Lung (tissue), 16 donors: ENCODE data around the gene LECT2. TPM values are rescaled to one million over a fixed set of nuclear protein-coding genes. Genes with fewer than 3 reads are reported as not detected.
A peak's percentile ranks its signal among the peaks of the same experiment; 100 is the strongest.

Experiments used
- ATAC-seq: fragments of 200-7000 bp; cut with Tn5 transposase; one replicate; pipeline ENCODE4 v1.9.1; 2020; ENCODE audit warnings: moderate number of reproducible peaks; ENCODE audit not compliant: insufficient read depth, low FRiP score
- DNase-seq, 3 donors: peaks; one replicate each; pipeline ENCODE4 v3.0.0-alpha.2; 2013 to 2017
- H3K27ac ChIP-seq, 2 donors: one replicate each; pipeline ENCODE4 v1.5.1; 2013; ENCODE audit warnings: mild to moderate bottlenecking in 2 of 2, moderate library complexity in 2 of 2, control low read depth in 1 of 2, inconsistent platforms in 1 of 2, low read depth in 1 of 2, low read length in 1 of 2
- H3K27me3 ChIP-seq, 3 donors: one replicate each; pipeline ENCODE4 v1.5.1; 2013; ENCODE audit warnings: low read length in 2 of 3; ENCODE audit not compliant: control insufficient read depth in 3 of 3, insufficient read depth in 3 of 3
- H3K36me3 ChIP-seq, 4 donors: one replicate each; pipeline ENCODE4 v1.5.1; 2013; ENCODE audit warnings: low read length in 4 of 4, mild to moderate bottlenecking in 1 of 4, moderate library complexity in 1 of 4; ENCODE audit not compliant: control insufficient read depth in 4 of 4, insufficient read depth in 4 of 4
- H3K4me1 ChIP-seq, 5 donors: one replicate each; pipeline ENCODE4 v1.5.1; 2013; ENCODE audit warnings: low read length in 5 of 5, mild to moderate bottlenecking in 2 of 5, moderate library complexity in 1 of 5; ENCODE audit not compliant: control insufficient read depth in 5 of 5, insufficient read depth in 5 of 5
- H3K4me3 ChIP-seq: one replicate; pipeline ENCODE4 v1.5.1; 2013; ENCODE audit warnings: mild to moderate bottlenecking, control low read depth, moderate library complexity
- H3K9ac ChIP-seq, 2 donors: one replicate each; pipeline ENCODE4 v1.5.1; 2013; ENCODE audit warnings: low read length in 2 of 2, control low read depth in 1 of 2; ENCODE audit not compliant: insufficient read depth in 1 of 2
- H3K9me3 ChIP-seq, 4 donors: one replicate each; pipeline ENCODE4 v1.5.1; 2013; ENCODE audit warnings: low read length in 3 of 4, mild to moderate bottlenecking in 1 of 4, moderate library complexity in 1 of 4; ENCODE audit not compliant: control insufficient read depth in 4 of 4, insufficient read depth in 3 of 4
- CTCF ChIP-seq: IDR thresholded peaks from 2 replicates; pipeline ENCODE4 v1.5.1; 2012; ENCODE audit warnings: mild to moderate bottlenecking; ENCODE audit errors: control extremely low read depth, extremely low read depth
- WGBS, 2 donors: extraction: QIAGEN DNeasy Blood & Tissue Kit; methylation state at CpG; one replicate each; pipeline ENCODE4 v1.1.7; 2013; 5-methylcytosine and 5-hydroxymethylcytosine counted together
- long read RNA-seq, 5 donors: transcript quantifications; one replicate each; lab custom pipeline, GENCODE V29; 2026
- polyA plus RNA-seq, 2 donors: library from polyadenylated mRNA; stranded (reverse); fragments of 200-250 nt; gene quantifications; one replicate each; pipeline ENCODE4 v1.2.1, GENCODE V29; 2013
- total RNA-seq, 2 donors: library from RNA; depleted of rRNA in 1 of 2; stranded (reverse); fragments of >200 nt in 1 of 2; gene quantifications; one replicate each; pipeline ENCODE4 v1.2.1, GENCODE V29; 2014 to 2021
- donor health status: control.
- donor health status: control.
- donor health status: Bipolar disorder and iron deficiency.
- donor health status: healthy.
- donor health status: DM: yes; HTN: yes; CAD: no.

Gene LECT2
- total RNA-seq (not detected), polyA plus RNA-seq (not detected)
- long read RNA-seq, donor 1 = 0 reads
- long read RNA-seq, donor 2 = 0 reads
- long read RNA-seq, donor 3 = 0 reads
- long read RNA-seq, donor 4 = 0 reads
- long read RNA-seq, donor 5 = 0 reads

DNA sequence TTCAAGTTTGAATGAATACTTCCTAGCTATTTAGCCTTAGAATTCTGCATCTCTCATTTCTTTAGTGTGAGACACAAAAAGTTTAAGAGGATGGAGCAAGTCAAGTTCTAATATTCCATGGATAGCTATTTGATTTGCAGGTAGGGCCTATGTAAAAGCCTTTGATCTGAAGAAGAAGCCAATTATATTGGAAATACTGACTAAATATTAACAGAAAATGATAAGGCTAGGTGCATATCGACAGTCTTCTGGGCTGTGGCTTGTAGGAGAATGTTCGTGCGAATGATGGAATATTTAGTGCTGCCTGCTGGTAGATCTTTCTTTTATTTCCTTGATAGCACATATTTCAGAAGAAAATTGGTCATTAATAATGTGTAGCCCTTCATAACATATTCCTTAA is at the start of gene LECT2:
LECT2 (minus strand) TSS at position 85 of the 400 bp plus-strand sequence. CDS start 150 bp downstream, outside the sequence.
- no peak within 1 kb of the TSS for H3K27ac ChIP-seq
- no peaks in the 10 kb centered on the region for H3K4me1 ChIP-seq
- TF ChIP-seq CTCF = no peak
- H3K9me3 ChIP-seq = no peaks in the 10 kb centered on the region
- no peak within 1 kb of the TSS for H3K4me3 ChIP-seq
- ATAC-seq = no peak
- DNase-seq = no peak
- H3K9ac ChIP-seq = no peak within 1 kb of the TSS
- H3K27me3 ChIP-seq = no peaks in the 10 kb centered on the region
- no peaks in the 10 kb centered on the region for H3K36me3 ChIP-seq
- 90 to 97% methylated on average over 3 of the region's 3 CpGs for WGBS, 2 donors

DNA sequence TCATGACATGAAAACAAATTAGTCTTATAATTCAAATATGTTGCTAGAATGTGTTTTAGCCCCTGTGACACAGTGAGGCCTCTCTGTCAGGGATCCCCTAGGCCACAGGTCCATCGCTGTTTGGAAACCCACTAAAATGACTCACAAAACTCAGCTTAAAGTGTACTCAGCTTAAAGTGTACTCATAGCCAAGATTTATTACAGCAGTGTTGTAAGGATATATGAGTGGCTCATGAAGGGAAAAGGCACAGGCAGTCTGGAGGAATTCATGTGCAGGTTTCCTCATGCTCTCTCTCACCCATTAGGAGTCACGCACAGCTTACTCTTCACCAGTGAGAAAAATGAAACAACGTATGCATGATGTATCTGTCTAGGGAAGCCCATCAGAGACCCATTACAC is 49.7 kb upstream of the LECT2 start:
- ATAC-seq (no peak), DNase-seq (no peak)
- H3K36me3 ChIP-seq = no peaks in the 10 kb centered on the region
- H3K27ac ChIP-seq = no peak overlapping the region
- H3K4me3 ChIP-seq = no peak overlapping the region
- H3K9ac ChIP-seq = no peak overlapping the region
- peaks cover 0 to 2% (median 0%) of the 10 kb centered on the region in 4 donors for H3K9me3 ChIP-seq
- TF ChIP-seq CTCF = no peak
- WGBS, 2 donors = 88 to 89% methylated on average over 3 of the region's 3 CpGs
- peaks cover 0 to 15% (median 9%) of the 10 kb centered on the region in 5 donors for H3K4me1 ChIP-seq
- peaks cover 0 to 3% (median 0%) of the 10 kb centered on the region in 3 donors for H3K27me3 ChIP-seq

GRCh38 chr5:136001466-136001981 is 46.7 kb upstream of the LECT2 start:
- Histone ChIP-seq H3K27me3 (no peaks in the 10 kb centered on the region), H3K4me3 (no peak overlapping the region), H3K9ac (no peak overlapping the region), H3K27ac (no peak overlapping the region), H3K9me3 (no peaks in the 10 kb centered on the region), H3K4me1 (peaks cover 0 to 15% (median 9%) of the 10 kb centered on the region in 5 donors), H3K36me3 (no peaks in the 10 kb centered on the region)
- TF ChIP-seq CTCF = no peak
- ATAC-seq (no peak), DNase-seq (peak in 1 of 3 donors; percentile 54)
- 32 to 38% methylated on average over 5 of the region's 5 CpGs for WGBS, 2 donors

DNA sequence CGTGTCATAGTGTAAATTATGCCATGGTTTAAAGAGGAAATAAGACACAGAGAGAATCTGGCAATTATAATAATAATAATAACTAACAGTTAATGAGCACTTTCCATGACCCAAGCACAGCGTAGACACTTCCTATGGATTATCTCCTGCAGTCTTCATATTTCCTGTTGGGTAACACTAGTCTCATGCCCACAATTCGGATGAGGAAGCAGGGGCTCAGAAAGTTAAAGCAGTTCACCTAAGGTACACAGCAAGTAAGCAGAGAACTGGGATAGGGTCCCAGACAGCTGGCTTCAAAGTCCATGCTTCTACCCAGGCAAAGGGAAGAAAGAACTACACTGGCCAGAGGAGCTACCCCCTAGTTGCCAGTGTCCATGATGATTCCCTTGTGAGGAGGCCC is 46.1 kb upstream of the LECT2 start:
- no peak overlapping the region for H3K9ac ChIP-seq
- no peaks in the 10 kb centered on the region for H3K27me3 ChIP-seq
- peak in 1 of 3 donors; percentile 23 for DNase-seq
- ATAC-seq = no peak
- H3K9me3 ChIP-seq = no peaks in the 10 kb centered on the region
- peaks cover 0 to 13% (median 9%) of the 10 kb centered on the region in 5 donors for H3K4me1 ChIP-seq
- 39 to 66% methylated on average over 3 of the region's 3 CpGs for WGBS, 2 donors
- H3K27ac ChIP-seq = no peak overlapping the region
- TF ChIP-seq CTCF = no peak
- H3K4me3 ChIP-seq = no peak overlapping the region
- no peaks in the 10 kb centered on the region for H3K36me3 ChIP-seq
